Naive thymus-derived CD4-positive, alpha-beta T cell (primary cell): Measurements from ENCODE around the gene YEATS2. TPM values are rescaled to one million over a fixed set of nuclear protein-coding genes. Genes with fewer than 3 reads are reported as not detected.

ENCODE experiments used
- ATAC-seq: fragments of 150-1000 bp; cut with Tn5 transposase; 2 replicates; pipeline ENCODE4 v1.10.0; 2021; ENCODE audit warnings: mild to moderate bottlenecking, moderate library complexity
- CTCF ChIA-PET: fragments of 350-600 bp; sonication (Branson Sonifier 250); formaldehyde crosslinking; loops from one replicate; lab custom pipeline; 2021; ENCODE audit warnings: antibody characterized with exemption; lab: Charles Lee
- POLR2A ChIA-PET: fragments of 350-600 bp; sonication (Branson Sonifier 250); formaldehyde crosslinking; loops from one replicate; lab custom pipeline; 2021; ENCODE audit warnings: antibody characterized with exemption, inconsistent platforms; lab: Charles Lee
- DNase-seq, 9 donors: peaks; one replicate each; pipeline versions ENCODE4 v3.0.0 to v3.0.0-alpha.2; 2020 to 2022; ENCODE audit warnings: mixed read lengths in 1 of 9
- H3K27ac ChIP-seq: one replicate; pipeline ENCODE4 v1.7.0; 2013; ENCODE audit warnings: mild to moderate bottlenecking, low read depth, low read length, moderate library complexity
- H3K27me3 ChIP-seq, 2 donors: one replicate each; pipeline ENCODE4 v1.7.0; 2013; ENCODE audit warnings: low read length in 2 of 2, mild to moderate bottlenecking in 2 of 2, moderate library complexity in 2 of 2; ENCODE audit not compliant: control insufficient read depth in 2 of 2, insufficient read depth in 2 of 2
- H3K36me3 ChIP-seq, 3 experiments: 1 replicate in 2 of 3; 2 replicates in 1 of 3; pipeline ENCODE4 v1.7.0; 2013; ENCODE audit warnings: low read length in 3 of 3, mild to moderate bottlenecking in 3 of 3, moderate library complexity in 1 of 3; ENCODE audit not compliant: insufficient read depth in 3 of 3, control insufficient read depth in 2 of 3
- H3K4me1 ChIP-seq, 2 donors: one replicate each; pipeline ENCODE4 v1.7.0; 2013; ENCODE audit warnings: low read length in 2 of 2, mild to moderate bottlenecking in 2 of 2, moderate library complexity in 1 of 2; ENCODE audit not compliant: control insufficient read depth in 2 of 2, insufficient read depth in 2 of 2
- H3K4me3 ChIP-seq: 2 replicates; pipeline ENCODE4 v1.7.0; 2013; ENCODE audit warnings: mild to moderate bottlenecking, low read length
- H3K9me3 ChIP-seq, 3 experiments: 1 replicate in 2 of 3; 2 replicates in 1 of 3; pipeline ENCODE4 v1.7.0; 2013; ENCODE audit warnings: low read length in 3 of 3; ENCODE audit not compliant: control insufficient read depth in 2 of 3
- H3K27ac Mint-ChIP-seq, 9 donors: one replicate each; pipeline ENCODE4 v1.8.0; 2020 to 2022; ENCODE audit warnings: mixed read lengths in 9 of 9, mild to moderate bottlenecking in 8 of 9, moderate library complexity in 5 of 9, inconsistent platforms in 2 of 9
- H3K27me3 Mint-ChIP-seq, 5 donors: one replicate each; pipeline ENCODE4 v1.8.0; 2021 to 2022; ENCODE audit warnings: mixed read lengths in 5 of 5, mild to moderate bottlenecking in 1 of 5
- H3K36me3 Mint-ChIP-seq, 5 donors: one replicate each; pipeline ENCODE4 v1.8.0; 2020 to 2022; ENCODE audit warnings: mixed read lengths in 5 of 5, mild to moderate bottlenecking in 3 of 5, inconsistent platforms in 1 of 5
- H3K4me1 Mint-ChIP-seq, 7 donors: one replicate each; pipeline ENCODE4 v1.8.0; 2020 to 2022; ENCODE audit warnings: mixed read lengths in 7 of 7, mild to moderate bottlenecking in 3 of 7, inconsistent platforms in 1 of 7
- H3K4me3 Mint-ChIP-seq, 10 donors: one replicate each; pipeline ENCODE4 v1.8.0; 2020 to 2022; ENCODE audit warnings: mild to moderate bottlenecking in 10 of 10, mixed read lengths in 10 of 10, moderate library complexity in 6 of 10, inconsistent platforms in 2 of 10
- H3K9me3 Mint-ChIP-seq, 11 donors: one replicate each; pipeline ENCODE4 v1.8.0; 2020 to 2022; ENCODE audit warnings: mixed read lengths in 11 of 11, mild to moderate bottlenecking in 4 of 11, inconsistent platforms in 1 of 11, moderate library complexity in 1 of 11
- intact Hi-C, 2 donors: fragments of 100-400 bp; cut with micrococcal nuclease; formaldehyde crosslinking; loops; one replicate each; pipeline ENCODE4 v1.15.1; 2023
- polyA plus RNA-seq, 2 donors: library from polyadenylated mRNA; unstranded; fragments of 300-500 nt; fragmentation: Illumina TruSeq; gene quantifications; one replicate each; pipeline ENCODE4 v1.2.3, GENCODE V29; 2021
- total RNA-seq, 6 experiments: library from RNA in 5 of 6; stranded (reverse) in 5 of 6; gene quantifications; 1 replicate in 5 of 6; 2 replicates in 1 of 6; pipeline ENCODE4 v1.2.3 and lab custom pipeline; 2021 to 2026

The YEATS2 gene
- total and polyA plus RNA-seq, 7 experiments from 2014 or later: 5.5 to 61.4 (median 21.0) TPM

- H3K4me3 Mint-ChIP-seq: peak overlapping the region in 1 of 10 donors; percentile 75
- peaks cover 3 to 8% (median 4%) of the 10 kb centered on the region in 5 donors for H3K36me3 Mint-ChIP-seq
- no peak for ATAC-seq
- no peaks in the 10 kb centered on the region for H3K9me3 Mint-ChIP-seq
- ChIA-PET CTCF (no interaction called here), POLR2A (interaction anchor here (0.6 to 0.7 kb wide), 2 partner anchors 16 to 151 kb away, joined by 3 to 9 read pairs; no protein-coding TSS in a partner anchor)
- peak overlapping the region in 4 of 9 donors; percentile 33 to 93 (median 84) for H3K27ac Mint-ChIP-seq
- H3K4me1 Mint-ChIP-seq: peaks cover 0 to 21% (median 17%) of the 10 kb centered on the region in 7 donors
- no peaks in the 10 kb centered on the region for H3K27me3 ChIP-seq
- no peak overlapping the region for H3K27ac ChIP-seq
- intact Hi-C loops: no loop called here
- no peaks in the 10 kb centered on the region for H3K9me3 ChIP-seq
- H3K27me3 Mint-ChIP-seq: no peaks in the 10 kb centered on the region
- DNase-seq: no peak
- H3K4me1 ChIP-seq: peaks cover 6 to 7% of the 10 kb centered on the region in 2 donors
- no peaks in the 10 kb centered on the region for H3K36me3 ChIP-seq
- no peak overlapping the region for H3K4me3 ChIP-seq
Observed at GRCh38 chr3:183816681-183817510, 119.3 kb downstream of the YEATS2 start.

- no peaks in the 10 kb centered on the region for H3K36me3 ChIP-seq
- ChIA-PET CTCF (interaction anchor here (0.7 kb wide), 1 partner anchor 829 kb away, joined by 5 read pairs; no protein-coding TSS in a partner anchor), POLR2A (interaction anchor here (0.7 kb wide), 1 partner anchor 17 kb away, joined by 3 read pairs; no protein-coding TSS in a partner anchor)
- ATAC-seq (no peak), DNase-seq (no peak)
- no peak overlapping the region for H3K4me3 ChIP-seq
- peaks cover 0 to 3% (median 0%) of the 10 kb centered on the region in 5 donors for H3K27me3 Mint-ChIP-seq
- peaks cover 6 to 7% of the 10 kb centered on the region in 2 donors for H3K4me1 ChIP-seq
- H3K27ac Mint-ChIP-seq: peak overlapping the region in 1 of 9 donors; percentile 22
- no peaks in the 10 kb centered on the region for H3K9me3 Mint-ChIP-seq
- no peak overlapping the region for H3K27ac ChIP-seq
- peaks cover 3 to 8% (median 4%) of the 10 kb centered on the region in 5 donors for H3K36me3 Mint-ChIP-seq
- intact Hi-C loops: no loop called here
- H3K27me3 ChIP-seq: no peaks in the 10 kb centered on the region
- H3K4me3 Mint-ChIP-seq: no peak overlapping the region
- H3K4me1 Mint-ChIP-seq: peaks cover 0 to 21% (median 17%) of the 10 kb centered on the region in 7 donors
- no peaks in the 10 kb centered on the region for H3K9me3 ChIP-seq
Observed at GRCh38 chr3:183817639-183818038, 120.0 kb downstream of the YEATS2 start.

GRCh38 chr3:183818041-183818620 is 120.5 kb downstream of the YEATS2 start:
- no peak for ATAC-seq
- Mint-ChIP-seq H3K27me3 (peaks cover 0 to 4% (median 0%) of the 10 kb centered on the region in 5 donors), H3K4me1 (peaks cover 0 to 21% (median 17%) of the 10 kb centered on the region in 7 donors), H3K4me3 (no peak overlapping the region), H3K36me3 (peaks cover 3 to 8% (median 4%) of the 10 kb centered on the region in 5 donors), H3K27ac (no peak overlapping the region), H3K9me3 (no peaks in the 10 kb centered on the region)
- Histone ChIP-seq H3K9me3 (no peaks in the 10 kb centered on the region), H3K4me3 (no peak overlapping the region), H3K27ac (no peak overlapping the region), H3K4me1 (peaks cover 6 to 7% of the 10 kb centered on the region in 2 donors), H3K27me3 (no peaks in the 10 kb centered on the region), H3K36me3 (no peaks in the 10 kb centered on the region)
- ChIA-PET POLR2A (no interaction called here), CTCF (interaction anchor here (0.7 kb wide), 1 partner anchor 829 kb away, joined by 5 read pairs; no protein-coding TSS in a partner anchor)
- intact Hi-C loops: no loop called here
- DNase-seq: no peak

GRCh38 chr3:183818706-183819624 is 121.4 kb downstream of the YEATS2 start:
- Mint-ChIP-seq H3K4me3 (no peak overlapping the region), H3K27me3 (peaks cover 0 to 9% (median 0%) of the 10 kb centered on the region in 5 donors), H3K36me3 (peaks cover 3 to 8% (median 4%) of the 10 kb centered on the region in 5 donors), H3K9me3 (no peaks in the 10 kb centered on the region), H3K4me1 (peaks cover 3 to 25% (median 19%) of the 10 kb centered on the region in 7 donors), H3K27ac (no peak overlapping the region)
- no peak for ATAC-seq
- CTCF ChIA-PET: no interaction called here
- H3K4me3 ChIP-seq: no peak overlapping the region
- H3K27ac ChIP-seq: no peak overlapping the region
- DNase-seq: no peak
- no peaks in the 10 kb centered on the region for H3K36me3 ChIP-seq
- no peaks in the 10 kb centered on the region for H3K27me3 ChIP-seq
- intact Hi-C loops: no loop called here
- no peaks in the 10 kb centered on the region for H3K9me3 ChIP-seq
- H3K4me1 ChIP-seq: peaks cover 9% of the 10 kb centered on the region in 2 donors
- POLR2A ChIA-PET: no interaction called here

GRCh38 chr3:183819831-183820230 is 122.2 kb downstream of the YEATS2 start:
- no peaks in the 10 kb centered on the region for H3K27me3 ChIP-seq
- peaks cover 4 to 8% (median 4%) of the 10 kb centered on the region in 5 donors for H3K36me3 Mint-ChIP-seq
- DNase-seq: no peak
- peaks cover 0 to 3% (median 0%) of the 10 kb centered on the region in 11 donors for H3K9me3 Mint-ChIP-seq
- H3K4me1 Mint-ChIP-seq: peaks cover 5 to 26% (median 21%) of the 10 kb centered on the region in 7 donors
- ATAC-seq: no peak
- H3K4me3 ChIP-seq: no peak overlapping the region
- H3K4me3 Mint-ChIP-seq: no peak overlapping the region
- H3K27ac ChIP-seq: no peak overlapping the region
- no peaks in the 10 kb centered on the region for H3K9me3 ChIP-seq
- H3K36me3 ChIP-seq: no peaks in the 10 kb centered on the region
- POLR2A ChIA-PET: no interaction called here
- intact Hi-C loops: no loop called here
- peaks cover 0 to 15% (median 0%) of the 10 kb centered on the region in 5 donors for H3K27me3 Mint-ChIP-seq
- H3K4me1 ChIP-seq: peaks cover 14 to 17% of the 10 kb centered on the region in 2 donors
- CTCF ChIA-PET: no interaction called here
- no peak overlapping the region for H3K27ac Mint-ChIP-seq

GRCh38 chr3:183822631-183823030 is 125.0 kb downstream of the YEATS2 start:
- ChIA-PET CTCF (interaction anchor here (0.6 kb wide), 1 partner anchor 192 kb away, joined by 3 read pairs; no protein-coding TSS in a partner anchor), POLR2A (no interaction called here)
- Histone ChIP-seq H3K4me1 (peaks cover 7 to 11% of the 10 kb centered on the region in 2 donors), H3K27ac (no peak overlapping the region), H3K27me3 (no peaks in the 10 kb centered on the region), H3K9me3 (no peaks in the 10 kb centered on the region), H3K36me3 (no peaks in the 10 kb centered on the region), H3K4me3 (no peak overlapping the region)
- peaks cover 0 to 22% (median 0%) of the 10 kb centered on the region in 5 donors for H3K27me3 Mint-ChIP-seq
- DNase-seq (no peak), ATAC-seq (no peak)
- H3K9me3 Mint-ChIP-seq: peaks cover 0 to 4% (median 0%) of the 10 kb centered on the region in 11 donors
- H3K4me3 Mint-ChIP-seq: peak overlapping the region in 3 of 10 donors; percentile 21 to 29 (median 25)
- intact Hi-C loops: no loop called here
- H3K27ac Mint-ChIP-seq: no peak overlapping the region
- peaks cover 5 to 15% (median 14%) of the 10 kb centered on the region in 7 donors for H3K4me1 Mint-ChIP-seq
- H3K36me3 Mint-ChIP-seq: peaks cover 0 to 1% (median 0%) of the 10 kb centered on the region in 5 donors
